Fibroblast of skin of left quadriceps (primary cell): ENCODE measurements around the gene MUCL1.
A peak's percentile ranks its signal among the peaks of the same experiment; 100 is the strongest.
"Not testable (repeated sequence)": the region's sequence is repeated elsewhere in the genome, so short reads cannot be mapped to it uniquely, and the experiment has no call there.

Source experiments
- DNase-seq, 2 experiments: peaks; one replicate each; pipeline ENCODE4 v3.0.0-alpha.2; 2013; ENCODE audit warnings: low read depth in 2 of 2

Gene MUCL1, protein sequence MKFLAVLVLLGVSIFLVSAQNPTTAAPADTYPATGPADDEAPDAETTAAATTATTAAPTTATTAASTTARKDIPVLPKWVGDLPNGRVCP

DNA sequence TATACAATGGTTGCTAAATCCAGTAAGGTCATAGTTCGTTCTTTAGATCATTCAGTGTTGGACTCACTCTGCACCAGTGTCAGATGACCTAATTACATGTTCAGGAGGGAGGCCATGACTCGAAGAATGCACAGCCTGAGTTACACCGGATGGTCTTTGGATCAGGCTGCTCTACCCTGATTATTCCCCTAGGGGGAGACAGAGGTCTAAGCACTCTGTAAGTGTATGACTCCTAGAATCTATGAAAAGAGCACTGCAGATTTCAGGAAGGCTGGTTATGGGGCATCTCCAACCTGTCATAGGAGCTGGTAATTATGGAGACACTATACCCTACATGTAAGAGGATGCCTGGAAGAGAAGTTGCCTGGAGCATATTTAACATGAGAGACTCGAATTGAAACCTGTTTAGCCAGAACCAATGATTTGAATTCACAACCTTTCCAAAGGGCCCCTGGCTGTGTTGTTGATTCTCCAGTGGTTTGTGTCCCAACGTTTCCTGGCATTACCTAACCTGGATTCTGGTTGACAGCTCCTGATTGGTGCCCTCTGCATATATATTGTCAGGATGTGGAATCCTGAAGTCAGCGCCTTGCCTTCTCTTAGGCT lies at the start of gene MUCL1:
TSS of gene MUCL1 (plus strand) at position 584 of the 606 bp plus-strand sequence. CDS start 67 bp downstream, outside the sequence.
- peak; percentile 8 for DNase-seq

DNA sequence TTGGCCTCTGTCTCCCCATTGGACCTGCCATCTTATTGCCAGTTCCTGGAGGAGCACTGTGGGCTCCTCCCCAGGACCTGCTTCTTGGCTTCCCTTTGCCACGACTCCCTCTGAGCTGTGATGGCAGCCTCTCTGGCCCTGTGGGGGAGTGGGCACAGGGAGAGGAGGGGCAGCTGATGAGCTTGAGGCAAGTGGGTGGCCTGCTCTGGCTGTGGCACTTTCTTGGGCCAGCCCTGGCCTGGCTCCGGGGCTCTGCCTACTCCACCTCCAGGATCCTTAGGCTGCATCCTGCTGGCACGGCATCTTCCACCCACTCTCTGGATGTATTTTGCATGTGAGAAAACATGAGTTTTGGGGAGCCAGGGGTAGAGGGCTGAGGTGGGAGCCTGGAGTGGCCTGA lies 32.6 kb upstream of the MUCL1 start:
- DNase-seq = no peak

DNA sequence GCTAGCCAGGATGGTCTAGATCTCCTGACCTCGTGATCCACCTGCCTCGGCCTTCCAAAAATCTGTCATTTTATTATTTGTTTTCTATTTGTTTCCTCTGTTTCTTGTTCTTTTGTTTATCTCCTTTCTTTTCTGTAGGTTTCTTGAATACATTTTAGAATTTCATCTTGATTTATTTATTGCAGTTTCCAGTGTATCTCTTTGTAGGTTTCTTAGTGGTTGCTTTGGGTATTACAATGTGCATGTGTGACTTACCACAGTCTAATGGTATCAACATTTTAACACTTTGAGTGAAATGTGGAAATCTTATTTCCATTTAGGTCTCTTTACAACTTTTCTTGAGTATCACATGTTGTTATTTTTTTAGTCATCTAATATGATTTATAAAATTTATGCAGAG lies 29.9 kb upstream of the MUCL1 start:
- DNase-seq = no peak

DNA sequence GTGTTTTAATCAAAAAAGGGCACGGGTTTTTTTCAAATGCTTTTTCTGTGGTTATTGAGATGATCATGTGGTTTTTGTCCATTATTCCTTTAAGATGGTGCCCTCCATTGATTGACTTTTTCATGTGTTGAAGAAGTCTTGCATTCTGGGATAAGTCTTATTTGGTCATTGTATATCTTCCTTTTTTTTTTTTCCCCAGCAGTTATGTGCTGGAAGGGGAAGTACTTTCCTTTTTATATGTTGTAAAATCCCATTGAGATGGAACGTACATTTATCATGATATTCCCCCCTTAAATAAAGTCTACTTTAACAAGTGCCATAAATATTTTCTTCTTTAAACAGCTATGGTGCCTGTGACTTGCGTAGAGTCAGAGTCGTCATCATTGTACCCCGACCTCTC lies 24.8 kb upstream of the MUCL1 start:
- no peak for DNase-seq

DNA sequence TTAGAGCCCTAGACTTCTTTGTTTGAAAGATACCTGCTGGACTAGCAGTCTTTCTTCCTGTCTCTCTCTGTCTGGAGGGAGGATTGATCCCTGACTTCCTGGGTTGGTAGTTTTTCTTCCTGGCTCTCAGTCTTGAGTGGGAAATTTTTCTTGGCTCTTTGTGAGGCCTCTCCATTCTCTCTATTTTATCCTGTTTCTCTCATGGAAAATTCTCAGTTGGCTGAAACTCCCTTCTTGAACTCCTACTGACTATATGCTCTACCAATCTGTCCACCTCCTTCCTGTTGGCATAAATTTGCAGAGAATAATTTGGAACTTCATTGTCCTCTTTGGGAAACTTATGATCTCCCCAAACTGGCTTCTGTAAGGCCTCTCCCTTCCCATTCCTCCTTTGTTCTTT lies 24.1 kb upstream of the MUCL1 start:
- DNase-seq = no peak

DNA sequence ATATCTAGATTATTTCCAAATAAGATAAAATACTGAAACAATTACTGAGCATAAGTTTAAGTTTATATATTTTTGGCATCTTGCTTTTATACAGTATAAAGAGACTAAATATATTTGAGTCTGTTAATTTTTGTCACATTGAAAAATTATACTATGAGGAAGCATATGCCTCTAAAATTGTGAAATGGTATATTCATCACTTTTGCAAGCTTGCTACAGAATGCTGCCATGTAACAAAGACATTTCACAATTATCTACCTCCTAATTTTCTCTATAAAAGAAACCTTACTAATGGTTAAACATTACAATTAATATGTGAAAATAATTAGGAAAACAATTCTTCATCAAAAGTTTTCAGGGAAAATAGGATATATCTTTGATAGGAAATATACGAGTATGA lies 22.7 kb upstream of the MUCL1 start:
- DNase-seq = no peak

DNA sequence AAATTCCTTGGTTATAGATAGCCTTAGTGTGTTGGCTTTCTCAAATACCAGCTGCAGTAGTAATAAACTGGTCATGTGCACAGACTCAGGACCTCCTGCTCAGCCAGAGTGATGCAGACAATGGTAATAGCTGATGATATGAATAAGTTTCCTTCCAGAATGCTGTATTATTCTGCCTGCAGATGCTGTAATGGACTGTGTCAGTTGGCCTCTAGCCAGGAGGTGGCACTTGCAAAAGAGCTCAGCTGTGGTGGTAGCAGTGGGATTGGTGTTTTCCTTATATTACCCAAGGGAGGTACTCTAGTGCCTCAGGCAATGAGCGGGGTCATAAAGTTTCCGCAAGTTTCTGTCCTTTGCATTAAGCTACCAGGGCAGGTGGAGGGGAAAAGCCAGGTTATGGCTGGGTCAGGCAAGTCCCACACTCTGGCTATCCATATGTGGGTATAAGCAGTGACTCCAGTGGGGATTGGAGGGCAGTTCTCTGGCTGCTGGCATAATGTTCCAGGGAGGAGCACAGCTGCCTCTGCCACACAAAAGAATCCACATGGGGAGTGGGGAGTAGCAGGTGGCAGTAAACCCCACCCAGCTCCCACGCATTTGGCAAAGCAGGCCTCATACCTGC lies 14.0 kb upstream of the MUCL1 start:
- no peak for DNase-seq

DNA sequence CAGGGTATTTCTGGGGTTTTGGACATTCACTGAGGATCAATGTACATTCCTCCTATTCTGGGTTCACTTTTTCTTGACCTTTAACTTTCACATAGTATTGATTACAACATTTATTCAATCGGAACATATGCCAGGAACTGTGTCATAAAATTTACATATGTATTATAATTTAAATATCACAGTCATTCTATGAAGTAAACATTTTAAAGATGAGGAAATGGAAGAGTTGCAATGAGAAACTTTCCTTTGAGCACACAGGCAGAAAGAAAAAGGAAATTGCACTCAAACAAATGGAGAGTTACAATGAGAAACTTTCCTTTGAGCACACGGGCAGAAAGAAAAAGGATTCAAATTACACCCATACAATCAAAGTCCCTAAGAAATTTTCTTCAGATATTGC lies 3.1 kb downstream of the MUCL1 start:
- no peak for DNase-seq

DNA sequence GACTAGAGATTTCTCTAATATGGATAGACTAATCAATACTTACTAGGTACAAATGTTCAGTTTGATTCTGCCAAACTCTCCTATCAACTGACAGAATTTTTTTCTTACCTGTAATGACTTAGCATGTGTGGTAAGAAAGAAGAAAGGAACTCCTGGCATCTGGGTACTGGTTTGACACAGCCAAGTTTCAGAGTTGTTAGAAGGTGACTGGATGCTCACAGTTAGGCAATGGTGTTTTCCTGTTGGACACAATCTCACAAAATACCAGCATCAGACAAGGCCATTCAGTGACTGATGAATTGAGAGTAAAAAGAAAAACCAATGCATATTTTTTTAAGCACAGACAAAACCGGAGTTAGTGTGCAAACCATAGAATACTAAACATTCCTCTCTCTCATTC lies 4.2 kb downstream of the MUCL1 start:
- DNase-seq = no peak

DNA sequence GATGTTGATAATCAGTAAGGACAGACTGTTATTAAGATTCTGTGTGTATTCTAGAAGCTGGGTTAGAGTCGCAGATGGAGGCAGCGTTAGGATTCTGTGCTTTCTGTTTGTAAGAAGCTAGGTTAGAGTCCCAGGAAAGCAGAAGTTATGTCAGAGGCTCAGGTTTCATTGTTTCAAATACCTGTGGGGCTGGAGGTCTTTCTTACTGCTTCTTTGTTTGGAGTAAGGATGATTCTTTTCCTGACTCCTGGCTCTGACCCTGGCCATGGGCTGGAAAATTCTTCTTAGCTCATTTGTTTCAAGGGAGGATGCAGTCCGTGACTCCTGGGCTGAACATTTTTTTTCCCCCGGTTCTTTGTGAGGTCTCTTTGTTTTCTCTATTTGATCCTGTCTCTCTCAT lies 5.2 kb downstream of the MUCL1 start:
- DNase-seq = no peak

DNA sequence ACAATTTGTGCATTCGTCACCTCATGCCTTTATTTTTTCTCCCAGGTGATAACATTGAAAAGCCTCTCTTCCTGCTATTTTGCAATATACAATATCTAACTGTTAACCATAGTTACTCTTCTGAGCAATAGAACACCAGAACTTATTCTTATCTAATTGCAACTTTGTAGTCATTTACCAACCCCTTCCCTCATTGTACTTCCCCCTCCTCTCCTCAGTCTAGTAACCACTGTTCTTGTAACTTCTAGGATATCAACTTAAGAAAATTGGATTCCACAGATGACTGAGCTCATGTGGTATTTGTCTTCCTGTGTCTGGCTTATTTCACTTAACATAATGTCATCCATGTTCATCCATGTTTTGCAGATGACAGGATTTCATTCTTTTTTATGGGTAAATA lies 7.6 kb downstream of the MUCL1 start:
- DNase-seq = no peak

DNA sequence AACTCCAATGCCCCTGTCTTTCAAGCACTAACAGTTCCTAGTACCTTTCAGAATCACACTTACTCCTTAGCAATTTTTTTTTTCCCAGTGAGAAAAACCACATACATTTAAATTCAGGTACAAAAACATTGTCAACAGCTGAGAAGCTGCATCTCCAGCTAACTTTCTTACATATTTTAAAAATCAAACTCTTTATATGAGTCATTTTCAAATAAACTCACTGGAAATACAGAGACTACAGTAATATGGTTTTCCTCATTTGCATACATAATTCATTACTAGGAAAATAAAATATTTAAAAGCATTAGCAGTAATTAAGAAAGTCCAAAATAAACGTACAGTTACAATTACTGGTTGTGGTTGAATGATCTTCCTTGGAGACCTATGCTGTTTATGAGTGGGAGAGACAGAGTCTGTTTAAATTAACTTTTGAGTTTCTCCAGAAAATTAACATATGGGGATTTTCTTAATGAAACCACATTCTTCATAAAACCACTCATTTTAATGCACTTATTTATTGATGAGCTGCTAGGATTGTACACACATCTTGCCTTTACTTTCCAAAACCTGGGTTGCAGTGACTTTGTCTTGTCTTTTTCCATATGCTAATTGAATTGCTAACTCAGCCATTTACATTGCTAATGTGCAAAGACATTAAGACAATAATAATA lies 9.8 kb downstream of the MUCL1 start:
- DNase-seq = no peak

DNA sequence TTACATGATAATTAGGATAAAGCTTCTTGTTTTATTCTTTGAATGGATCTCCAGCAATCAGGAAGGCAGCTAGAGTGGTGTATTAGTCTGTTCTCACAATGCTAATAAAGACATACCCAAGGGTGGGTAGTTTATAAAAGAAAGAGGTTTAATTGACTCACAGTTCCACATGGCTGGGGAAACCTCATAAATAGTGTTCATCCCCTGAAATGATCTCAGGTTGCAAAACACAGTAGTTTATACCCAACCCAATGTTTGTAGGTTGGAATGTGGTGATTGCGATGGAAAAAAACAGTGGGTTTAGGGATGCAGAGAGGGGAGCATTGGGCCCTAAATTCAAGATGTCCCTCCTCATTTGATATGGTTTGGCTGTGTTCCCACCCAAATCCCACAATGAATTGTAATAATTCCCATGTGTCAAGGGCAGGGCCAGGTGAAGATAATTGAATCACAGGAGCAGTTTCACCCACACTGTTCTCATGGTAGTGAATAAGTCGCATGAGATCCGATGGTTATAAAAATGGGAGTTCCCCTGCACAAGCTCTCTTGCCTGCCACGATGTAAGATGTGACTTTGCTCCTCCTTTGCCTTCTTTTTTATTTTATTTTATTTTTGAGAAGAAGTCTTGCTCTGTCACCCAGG lies 11.5 kb downstream of the MUCL1 start:
- no peak for DNase-seq

DNA sequence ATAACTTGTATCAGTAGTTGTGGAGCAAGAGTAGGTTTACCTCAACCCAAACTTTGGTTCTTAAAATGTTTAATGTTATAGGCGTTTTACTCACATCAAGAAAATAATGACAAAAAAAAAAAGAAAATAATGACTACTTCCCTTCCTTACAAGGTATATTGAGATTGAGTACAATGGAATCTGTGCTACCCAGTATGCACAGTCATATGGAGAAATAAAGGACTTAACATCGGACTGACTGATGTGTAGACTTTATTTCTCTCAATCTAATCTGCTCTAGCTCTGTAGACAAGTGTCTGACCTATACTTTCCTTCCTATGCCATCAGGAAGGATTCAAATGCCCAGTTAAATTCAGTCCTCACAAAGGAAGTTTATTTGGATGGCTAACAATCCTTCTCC lies 14.4 kb downstream of the MUCL1 start:
- no peak for DNase-seq

DNA sequence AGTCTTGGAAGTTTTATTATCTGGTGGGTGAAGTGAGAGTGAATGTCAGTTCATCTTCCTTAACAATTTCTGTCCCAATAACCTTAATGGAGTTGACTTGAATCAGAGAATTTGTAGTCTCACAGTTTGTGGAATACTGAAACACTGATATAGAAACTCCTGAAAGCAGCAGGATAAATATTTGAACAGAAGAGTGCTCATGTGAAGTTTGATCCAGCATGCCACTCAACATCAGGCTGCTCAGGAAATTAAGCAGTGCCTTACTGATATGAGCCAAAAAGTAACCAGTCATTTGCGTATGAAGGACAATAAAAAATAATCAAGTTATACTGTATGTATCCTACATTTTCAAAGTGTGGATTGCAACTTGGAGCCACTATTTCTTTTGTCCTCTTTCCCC lies 15.7 kb downstream of the MUCL1 start:
- DNase-seq = no peak

DNA sequence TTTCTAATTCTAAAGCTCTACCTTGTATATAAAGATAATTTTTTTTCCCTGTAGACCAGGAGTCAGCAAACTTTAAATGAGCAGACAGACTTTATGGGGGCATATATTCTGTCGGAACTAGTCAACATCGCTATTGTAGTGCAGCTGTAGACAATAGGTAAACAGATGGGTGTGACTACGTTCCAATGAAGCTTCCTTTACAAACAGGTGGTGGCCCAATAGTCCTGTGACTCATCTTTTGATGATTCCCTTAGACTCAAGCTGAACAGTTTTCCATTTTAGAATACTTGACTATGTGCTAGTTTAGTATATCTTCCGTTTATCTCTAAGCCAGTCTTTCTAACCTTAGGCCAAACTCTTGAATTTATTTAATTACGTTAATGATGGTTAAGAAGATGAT lies 16.3 kb downstream of the MUCL1 start:
- no peak for DNase-seq

DNA sequence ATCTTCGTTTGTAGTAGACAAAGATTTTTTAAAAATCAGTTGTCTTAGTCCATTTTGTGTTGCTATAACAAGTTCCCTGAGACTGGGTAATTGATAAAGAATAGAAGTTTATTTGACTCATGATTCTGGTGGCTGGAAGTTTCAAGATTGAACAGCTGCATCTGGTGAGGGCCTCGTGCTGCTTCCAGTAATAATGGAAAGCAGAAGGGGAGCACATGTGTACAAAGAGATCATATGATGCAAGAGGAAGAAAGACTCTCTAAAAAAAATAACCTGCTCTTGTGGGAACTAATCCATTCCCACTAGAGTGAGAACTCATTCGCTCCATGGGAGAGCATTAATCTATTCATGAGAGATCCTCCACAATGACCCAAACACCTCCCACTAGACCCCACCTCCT lies 24.8 kb downstream of the MUCL1 start:
- DNase-seq = peak; percentile 0 to 3

DNA sequence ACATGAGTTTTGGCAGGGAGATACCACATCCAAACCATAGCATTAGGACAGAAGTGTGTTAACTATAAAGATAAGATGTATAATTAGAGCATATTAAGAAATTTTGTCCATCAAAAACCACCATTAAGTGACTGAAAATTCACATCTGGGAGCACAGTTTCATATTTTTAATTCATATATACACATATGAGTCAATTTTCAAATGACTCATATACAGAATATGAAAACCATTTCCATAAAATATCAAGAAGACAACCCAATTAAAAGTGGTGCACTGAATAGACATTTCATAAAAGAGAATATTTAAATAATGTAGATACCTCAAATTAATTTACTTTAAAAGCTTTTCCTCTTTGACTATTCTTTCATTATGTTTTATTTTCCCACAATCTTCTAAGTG lies 25.3 kb downstream of the MUCL1 start:
- DNase-seq = no peak

DNA sequence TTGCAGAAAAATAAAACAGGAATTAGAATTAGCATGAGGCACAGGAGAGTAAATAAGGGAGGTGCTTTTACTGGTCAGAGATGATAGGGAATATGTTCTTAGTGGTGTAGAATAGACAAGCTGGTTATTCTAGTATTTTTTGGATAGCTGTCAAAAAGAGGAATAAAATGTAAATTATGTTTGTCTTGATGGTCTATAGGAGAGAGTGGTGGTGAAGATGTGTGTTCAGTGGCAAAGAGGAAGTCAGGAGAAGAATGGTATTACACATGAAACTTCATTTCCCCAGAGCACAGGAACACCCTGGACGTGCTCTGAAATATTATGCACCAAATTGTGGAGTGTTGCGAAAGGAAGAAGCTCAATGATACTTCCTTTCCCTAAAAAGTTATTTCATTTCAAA lies 27.8 kb downstream of the MUCL1 start:
- DNase-seq = no peak

DNA sequence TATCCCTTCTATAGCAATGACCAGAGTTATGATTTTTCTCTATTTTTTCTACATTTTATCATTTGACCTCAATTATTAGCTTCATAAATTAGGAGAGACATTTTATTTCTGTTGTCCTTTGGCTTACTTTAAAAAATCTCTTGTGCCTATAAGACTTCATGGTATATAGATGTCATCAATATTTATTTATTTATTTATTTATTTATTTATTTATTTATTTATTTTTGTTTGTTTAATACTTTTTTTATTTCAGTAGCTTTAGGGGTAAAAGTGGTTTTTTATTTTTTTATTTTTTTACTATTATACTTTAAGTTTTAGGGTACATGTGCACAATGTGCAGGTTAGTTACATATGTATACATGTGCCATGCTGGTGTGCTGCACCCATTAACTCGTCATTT lies 28.3 kb downstream of the MUCL1 start:
- DNase-seq = not testable (repeated sequence)

DNA sequence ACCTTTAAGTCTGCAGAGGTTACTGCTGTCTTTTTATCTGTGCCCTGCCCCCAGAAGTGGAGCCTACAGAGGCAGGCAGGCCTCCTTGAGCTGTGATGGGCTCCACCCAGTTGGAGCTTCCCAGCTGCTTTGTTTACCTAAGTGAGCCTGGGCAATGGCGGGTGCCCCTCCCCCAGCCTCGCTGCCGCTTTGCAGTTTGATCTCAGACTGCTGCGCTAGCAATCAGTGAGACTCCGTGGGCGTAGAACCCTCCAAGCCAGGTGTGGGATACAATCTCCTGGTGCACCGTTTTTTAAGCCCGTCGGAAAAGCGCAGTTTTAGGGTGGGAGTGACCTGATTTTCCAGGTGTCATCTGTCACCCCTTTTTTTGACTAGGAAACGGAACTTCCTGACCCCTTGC lies 34.1 kb downstream of the MUCL1 start:
- DNase-seq = not testable (repeated sequence)

DNA sequence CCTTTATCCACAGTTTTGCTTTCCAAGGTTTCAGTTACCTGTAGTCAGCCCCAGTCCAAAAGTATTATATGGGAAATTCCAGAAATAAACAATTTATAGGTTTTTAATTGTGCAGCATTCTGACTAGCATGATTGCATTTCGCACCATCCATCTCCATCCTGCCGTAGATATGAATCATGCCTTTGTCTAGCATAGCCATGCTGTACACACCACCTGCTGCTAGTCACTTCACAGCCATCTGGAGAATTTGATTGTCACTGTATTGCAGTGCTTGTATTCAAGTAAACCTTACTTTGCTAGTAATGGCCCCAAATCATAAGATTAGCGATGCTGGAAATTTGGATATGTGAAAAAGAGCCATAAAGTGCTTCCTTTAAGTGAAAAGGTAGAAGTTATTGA lies 36.0 kb downstream of the MUCL1 start:
- no peak for DNase-seq
